ENCODE data around the gene DEPDC5. TPM values are rescaled to one million over a fixed set of nuclear protein-coding genes. Genes with fewer than 3 reads are reported as not detected.
A peak's percentile ranks its signal among the peaks of the same experiment; 100 is the strongest.

Gene DEPDC5
- total RNA-seq, 1 donor from 2014 or later: 37.1 TPM

GRCh38 chr22:31917227-31917921 is 163.6 kb downstream of the DEPDC5 start:
- no peaks in the 10 kb centered on the region for H3K9me3 Mint-ChIP-seq
- H3K27me3 ChIP-seq: no peaks in the 10 kb centered on the region
- H3K36me3 Mint-ChIP-seq: no peaks in the 10 kb centered on the region
- H3K4me3 Mint-ChIP-seq: no peak overlapping the region
- no peaks in the 10 kb centered on the region for H4K20me1 ChIP-seq (ENCODE audit: low read depth)
- no peaks in the 10 kb centered on the region for H3K79me2 ChIP-seq (ENCODE audit: low read depth)
- H3K36me3 ChIP-seq: no peaks in the 10 kb centered on the region
- H3K4me1 ChIP-seq: no peaks in the 10 kb centered on the region
- no peak overlapping the region for H3K9ac ChIP-seq
- TF ChIP-seq EZH2phosphoT487 (IDR thresholded peaks at IDR 0.05): no peak
- TF ChIP-seq CTCF (IDR thresholded peaks at IDR 0.05): no peak
- TF ChIP-seq EZH2 (IDR thresholded peaks at IDR 0.05): no peak
- no peak overlapping the region for H3K4me2 ChIP-seq
- no peak overlapping the region for H3K27ac ChIP-seq
- DNase-seq (ENCODE audit: low spot score): no peak
- peak overlapping the region; percentile 40 for H3K27ac Mint-ChIP-seq
- peaks cover 18% of the 10 kb centered on the region for H3K4me1 Mint-ChIP-seq
- H2AFZ ChIP-seq (replicated peaks): no peak overlapping the region
- H3K27me3 Mint-ChIP-seq (ENCODE audit: insufficient read depth, low read depth): no peaks in the 10 kb centered on the region
- H3K4me3 ChIP-seq: no peak overlapping the region
- H3F3A ChIP-seq (ENCODE audit: low read depth): no peaks in the 10 kb centered on the region
- no peaks in the 10 kb centered on the region for H3K9me3 ChIP-seq (ENCODE audit: low read depth)

- Mint-ChIP-seq H3K27ac (no peak overlapping the region), H3K36me3 (no peaks in the 10 kb centered on the region), H3K27me3 (ENCODE audit: insufficient read depth, low read depth) (no peaks in the 10 kb centered on the region), H3K4me3 (no peak overlapping the region), H3K4me1 (peaks cover 18% of the 10 kb centered on the region), H3K9me3 (no peaks in the 10 kb centered on the region)
- Histone ChIP-seq H3K27me3 (no peaks in the 10 kb centered on the region), H3K27ac (no peak overlapping the region), H3K4me2 (no peak overlapping the region), H2AFZ (replicated peaks) (no peak overlapping the region), H3K9ac (no peak overlapping the region), H3K36me3 (no peaks in the 10 kb centered on the region), H3K4me3 (no peak overlapping the region), H3K79me2 (ENCODE audit: low read depth) (no peaks in the 10 kb centered on the region), H4K20me1 (ENCODE audit: low read depth) (no peaks in the 10 kb centered on the region), H3K9me3 (ENCODE audit: low read depth) (no peaks in the 10 kb centered on the region), H3F3A (ENCODE audit: low read depth) (no peaks in the 10 kb centered on the region), H3K4me1 (no peaks in the 10 kb centered on the region)
- DNase-seq (ENCODE audit: low spot score): no peak
- TF ChIP-seq EZH2phosphoT487 (IDR thresholded peaks at IDR 0.05) (no peak), CTCF (IDR thresholded peaks at IDR 0.05) (no peak), EZH2 (IDR thresholded peaks at IDR 0.05) (no peak)
These were observed 165.9 kb downstream of the DEPDC5 start for GRCh38 chr22:31919730-31920129.

- Histone ChIP-seq H3K27ac (no peak overlapping the region), H3K9me3 (ENCODE audit: low read depth) (no peaks in the 10 kb centered on the region), H2AFZ (replicated peaks) (no peak overlapping the region), H4K20me1 (ENCODE audit: low read depth) (no peaks in the 10 kb centered on the region), H3K27me3 (no peaks in the 10 kb centered on the region), H3K4me2 (no peak overlapping the region), H3K36me3 (no peaks in the 10 kb centered on the region), H3K4me1 (no peaks in the 10 kb centered on the region), H3F3A (ENCODE audit: low read depth) (no peaks in the 10 kb centered on the region), H3K4me3 (no peak overlapping the region), H3K79me2 (ENCODE audit: low read depth) (no peaks in the 10 kb centered on the region), H3K9ac (no peak overlapping the region)
- Mint-ChIP-seq H3K9me3 (no peaks in the 10 kb centered on the region), H3K27ac (no peak overlapping the region), H3K27me3 (ENCODE audit: insufficient read depth, low read depth) (no peaks in the 10 kb centered on the region), H3K4me3 (no peak overlapping the region), H3K36me3 (no peaks in the 10 kb centered on the region), H3K4me1 (peaks cover 18% of the 10 kb centered on the region)
- DNase-seq (ENCODE audit: low spot score): no peak
- TF ChIP-seq EZH2phosphoT487 (IDR thresholded peaks at IDR 0.05): no peak
- no peak for TF ChIP-seq EZH2 (IDR thresholded peaks at IDR 0.05)
- TF ChIP-seq CTCF (IDR thresholded peaks at IDR 0.05): no peak
These were observed 166.5 kb downstream of the DEPDC5 start for GRCh38 chr22:31920306-31920705.

Data from neural progenitor cell (in vitro differentiated cells).